Measurements from ENCODE around the gene C3orf70. TPM values are rescaled to one million over a fixed set of nuclear protein-coding genes. Genes with fewer than 3 reads are reported as not detected.

Gene C3orf70
- total and polyA plus RNA-seq, 8 donors: 2.2 to 6.3 (median 4.6) TPM

DNA sequence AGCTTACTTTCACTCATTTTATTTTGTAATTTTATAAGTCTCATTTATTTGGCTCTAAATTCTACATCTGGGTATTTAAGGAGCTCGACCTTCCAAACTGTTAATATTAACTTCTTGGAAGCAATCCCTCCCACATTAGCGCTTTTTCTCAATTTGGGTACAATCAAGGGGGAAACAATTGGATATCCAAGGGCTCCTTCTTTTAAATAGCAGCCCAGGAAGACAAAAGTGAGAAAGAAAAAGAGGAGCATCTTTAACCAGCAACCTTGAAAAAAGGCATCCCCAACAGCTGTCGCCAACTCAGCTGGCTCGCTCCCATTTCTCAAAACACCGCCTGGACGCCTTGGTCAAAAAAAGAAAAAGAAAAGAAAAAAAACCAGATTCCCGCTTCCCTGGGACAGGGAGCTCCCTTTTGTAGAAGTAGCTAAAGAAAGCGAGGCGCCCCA lies 873 bp downstream of the C3orf70 start:
- peak overlapping the region; percentile 26 to 81 for H3K27ac ChIP-seq
- TF ChIP-seq, protein P1, sequence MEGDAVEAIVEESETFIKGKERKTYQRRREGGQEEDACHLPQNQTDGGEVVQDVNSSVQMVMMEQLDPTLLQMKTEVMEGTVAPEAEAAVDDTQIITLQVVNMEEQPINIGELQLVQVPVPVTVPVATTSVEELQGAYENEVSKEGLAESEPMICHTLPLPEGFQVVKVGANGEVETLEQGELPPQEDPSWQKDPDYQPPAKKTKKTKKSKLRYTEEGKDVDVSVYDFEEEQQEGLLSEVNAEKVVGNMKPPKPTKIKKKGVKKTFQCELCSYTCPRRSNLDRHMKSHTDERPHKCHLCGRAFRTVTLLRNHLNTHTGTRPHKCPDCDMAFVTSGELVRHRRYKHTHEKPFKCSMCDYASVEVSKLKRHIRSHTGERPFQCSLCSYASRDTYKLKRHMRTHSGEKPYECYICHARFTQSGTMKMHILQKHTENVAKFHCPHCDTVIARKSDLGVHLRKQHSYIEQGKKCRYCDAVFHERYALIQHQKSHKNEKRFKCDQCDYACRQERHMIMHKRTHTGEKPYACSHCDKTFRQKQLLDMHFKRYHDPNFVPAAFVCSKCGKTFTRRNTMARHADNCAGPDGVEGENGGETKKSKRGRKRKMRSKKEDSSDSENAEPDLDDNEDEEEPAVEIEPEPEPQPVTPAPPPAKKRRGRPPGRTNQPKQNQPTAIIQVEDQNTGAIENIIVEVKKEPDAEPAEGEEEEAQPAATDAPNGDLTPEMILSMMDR (IDR thresholded peaks at IDR 0.05): no peak
- no peaks in the 10 kb centered on the region for H3K9me3 ChIP-seq
- H3K36me3 ChIP-seq: no peaks in the 10 kb centered on the region
- peak overlapping the region; percentile 45 to 56 for H3K4me3 ChIP-seq
- intact Hi-C loops (cut with DNase I): no loop called here
- no peak for ATAC-seq
- H3K27me3 ChIP-seq: peaks cover 37 to 94% of the 10 kb centered on the region in 2 donors
- peaks cover 4 to 18% of the 10 kb centered on the region in 2 donors for H3K4me1 ChIP-seq
- DNase-seq: no peak

DNA sequence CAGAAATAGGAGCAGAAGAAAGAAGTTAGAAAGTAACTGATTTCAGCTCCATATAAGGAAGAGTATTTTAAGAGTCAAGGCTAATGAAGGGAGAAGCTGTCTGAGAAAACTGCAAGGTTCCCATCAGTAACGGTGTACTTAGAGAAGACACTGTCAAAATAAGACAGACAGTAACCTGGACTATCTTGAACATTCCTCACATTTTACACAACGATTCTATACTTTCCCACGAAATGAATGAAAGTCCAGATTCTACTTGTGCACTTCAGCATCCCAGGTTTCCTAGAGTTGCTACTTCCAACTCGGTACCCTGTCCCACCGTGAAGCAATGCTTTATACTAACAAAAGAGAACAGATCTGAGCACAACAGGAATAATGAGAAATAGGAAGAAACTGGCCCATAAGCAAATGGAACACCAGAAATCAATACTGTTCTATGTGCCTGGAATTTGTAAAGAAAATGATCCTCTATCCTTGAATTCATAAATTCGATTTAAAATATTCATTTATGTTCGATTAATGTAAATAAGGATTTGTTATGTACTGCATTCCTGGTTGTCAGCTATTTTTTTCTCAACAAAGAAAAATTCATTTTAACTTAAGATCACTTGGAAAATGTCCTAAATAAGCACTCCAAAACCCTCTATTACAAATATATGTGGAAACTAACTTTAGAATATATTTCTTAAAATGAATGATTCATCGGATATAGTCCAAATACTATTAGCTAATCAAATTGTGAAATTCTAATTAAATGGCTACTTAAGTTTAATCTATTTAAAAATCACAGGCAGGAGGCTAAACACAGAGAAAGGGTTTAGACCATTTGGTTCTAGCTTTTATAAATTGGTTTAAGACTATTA lies 1.5 kb downstream of the C3orf70 start:
- Histone ChIP-seq H3K4me3 (peak overlapping the region in 1 of 2 donors; percentile 56), H3K27me3 (peaks cover 37 to 92% of the 10 kb centered on the region in 2 donors), H3K27ac (no peak overlapping the region), H3K9me3 (no peaks in the 10 kb centered on the region), H3K36me3 (no peaks in the 10 kb centered on the region), H3K4me1 (peaks cover 4 to 18% of the 10 kb centered on the region in 2 donors)
- intact Hi-C loops (cut with DNase I): no loop called here
- TF ChIP-seq, protein P1 (IDR thresholded peaks at IDR 0.05): no peak
- no peak for ATAC-seq
- no peak for DNase-seq

DNA sequence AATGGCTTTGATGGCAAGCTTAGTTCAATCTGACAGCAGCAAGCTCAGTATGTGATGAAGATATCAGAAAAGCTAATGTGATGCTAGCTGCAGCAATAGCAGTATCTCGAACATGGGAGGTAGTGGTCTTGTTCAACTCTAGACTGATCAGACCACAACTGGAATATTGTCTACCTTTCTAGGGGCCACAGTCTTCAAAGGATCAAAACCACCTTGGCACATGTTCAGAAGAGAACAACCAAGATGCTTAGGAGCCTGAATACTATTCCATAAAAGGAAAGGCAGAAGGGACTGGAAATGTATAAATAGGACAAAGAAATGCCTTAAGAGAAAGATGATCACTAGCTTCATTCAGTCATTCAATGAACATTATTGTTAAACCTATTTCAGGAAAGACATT lies 2.3 kb downstream of the C3orf70 start:
- TF ChIP-seq, protein P1 (IDR thresholded peaks at IDR 0.05): no peak
- Histone ChIP-seq H3K4me3 (no peak overlapping the region), H3K9me3 (no peaks in the 10 kb centered on the region), H3K27ac (no peak overlapping the region), H3K36me3 (no peaks in the 10 kb centered on the region), H3K27me3 (peaks cover 37 to 86% of the 10 kb centered on the region in 2 donors), H3K4me1 (peaks cover 4 to 18% of the 10 kb centered on the region in 2 donors)
- DNase-seq (no peak), ATAC-seq (no peak)
- intact Hi-C loops (cut with DNase I): no loop called here

DNA sequence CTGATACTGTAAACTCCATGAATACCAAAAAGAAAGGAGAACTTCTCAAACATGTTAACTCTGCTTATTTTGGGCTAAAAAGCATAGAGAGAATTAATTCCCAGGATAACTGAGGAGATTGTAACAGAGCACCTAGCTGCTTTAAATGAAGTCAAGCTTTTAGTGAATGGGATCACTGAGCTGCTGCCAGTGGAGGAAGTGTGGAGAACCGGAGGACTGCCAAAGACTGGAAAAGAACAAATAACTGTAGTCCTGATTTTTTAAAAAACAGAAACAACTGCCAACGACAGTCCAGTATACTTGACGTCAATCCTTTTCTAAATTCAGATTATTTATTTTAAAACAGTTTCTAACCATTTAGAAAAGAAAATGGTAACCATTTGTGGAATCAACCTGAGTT lies 3.3 kb downstream of the C3orf70 start:
- no peak overlapping the region for H3K27ac ChIP-seq
- no peak overlapping the region for H3K4me3 ChIP-seq
- H3K9me3 ChIP-seq: no peaks in the 10 kb centered on the region
- intact Hi-C loops (cut with DNase I): no loop called here
- TF ChIP-seq, protein P1 (IDR thresholded peaks at IDR 0.05): no peak
- H3K27me3 ChIP-seq: peaks cover 37 to 78% of the 10 kb centered on the region in 2 donors
- ATAC-seq: no peak
- no peaks in the 10 kb centered on the region for H3K36me3 ChIP-seq
- H3K4me1 ChIP-seq: peaks cover 4 to 18% of the 10 kb centered on the region in 2 donors
- DNase-seq: peak in 1 of 4 donors; percentile 31

DNA sequence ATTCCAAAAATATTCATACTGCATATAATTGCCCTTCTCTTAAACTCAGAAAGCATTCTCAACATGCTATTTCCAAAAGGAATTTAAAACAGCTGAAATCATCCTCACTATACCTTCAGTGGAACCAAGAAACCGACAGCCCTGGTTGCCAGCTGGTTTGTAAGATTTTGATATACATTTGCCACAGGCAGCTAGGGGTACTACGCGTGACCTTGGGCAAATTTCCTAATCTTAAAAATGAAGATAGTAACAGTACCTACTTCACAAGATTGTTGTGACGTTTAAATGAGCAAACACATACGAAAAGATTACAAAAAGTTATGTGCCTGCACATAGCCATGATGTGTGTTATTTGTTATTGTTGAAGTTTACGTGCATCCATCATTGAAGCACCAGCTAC lies 7.3 kb downstream of the C3orf70 start:
- no peak for DNase-seq
- no peak for ATAC-seq
- Histone ChIP-seq H3K27ac (no peak overlapping the region), H3K27me3 (peaks cover 13 to 37% of the 10 kb centered on the region in 2 donors), H3K4me3 (no peak overlapping the region), H3K4me1 (no peaks in the 10 kb centered on the region), H3K9me3 (no peaks in the 10 kb centered on the region), H3K36me3 (no peaks in the 10 kb centered on the region)
- intact Hi-C loops (cut with DNase I): no loop called here
- TF ChIP-seq, protein P1 (IDR thresholded peaks at IDR 0.05): no peak

Measured in left lung (tissue), 10 donors.